ENCODE measurements around the gene SLC18B1. TPM values are rescaled to one million over a fixed set of nuclear protein-coding genes. Genes with fewer than 3 reads are reported as not detected.

Gene SLC18B1
- total and polyA plus RNA-seq, 4 donors: 3.5 to 6.7 (median 5.2) TPM

GRCh38 chr6:132812255-132812732 lies 13.9 kb upstream of the SLC18B1 start:
- no peaks in the 10 kb centered on the region for H3K27me3 ChIP-seq (ENCODE audit: control insufficient read depth in 4 of 4, insufficient read depth in 4 of 4, low read length in 3 of 4)
- peak overlapping the region; percentile 95 to 99 for H3K27ac ChIP-seq (ENCODE audit: low read depth in 1 of 2, low read length in 2 of 2)
- H3K4me3 ChIP-seq (ENCODE audit: low read depth in 1 of 3, low read length in 3 of 3): peak overlapping the region; percentile 51 to 99 (median 88)
- 7% methylated on average over 2 of the region's 2 CpGs for WGBS
- H3K36me3 ChIP-seq (ENCODE audit: control insufficient read depth in 4 of 4, insufficient read depth in 3 of 4, low read depth in 1 of 4, low read length in 3 of 4): peaks cover 4 to 14% (median 12%) of the 10 kb centered on the region in 4 donors
- no peaks in the 10 kb centered on the region for H3K9me3 ChIP-seq (ENCODE audit: control insufficient read depth in 4 of 4, low read length in 3 of 4)
- no peak for DNase-seq (ENCODE audit: low spot score)
- peaks cover 1 to 31% (median 13%) of the 10 kb centered on the region in 4 donors for H3K4me1 ChIP-seq (ENCODE audit: control insufficient read depth in 4 of 4, insufficient read depth in 4 of 4, low read length in 3 of 4)
- H3K9ac ChIP-seq (ENCODE audit: low read depth in 1 of 2, low read length in 2 of 2): peak overlapping the region; percentile 97 to 98
- TF ChIP-seq MAX (IDR thresholded peaks at IDR 0.05) (peak; percentile 0), NR2F2 (IDR thresholded peaks at IDR 0.05) (no peak), FOXA2 (IDR thresholded peaks at IDR 0.05) (peak; percentile 19), GABPA (IDR thresholded peaks at IDR 0.05 in 1 of 2, conservative IDR thresholded peaks at IDR 0.05 in 1 of 2) (no peak)

- Histone ChIP-seq H3K27ac (ENCODE audit: low read depth in 1 of 2, low read length in 2 of 2) (no peak overlapping the region), H3K9me3 (ENCODE audit: control insufficient read depth in 4 of 4, low read length in 3 of 4) (no peaks in the 10 kb centered on the region), H3K9ac (ENCODE audit: low read depth in 1 of 2, low read length in 2 of 2) (no peak overlapping the region), H3K36me3 (ENCODE audit: control insufficient read depth in 4 of 4, insufficient read depth in 3 of 4, low read depth in 1 of 4, low read length in 3 of 4) (peaks cover 2 to 5% (median 4%) of the 10 kb centered on the region in 4 donors), H3K4me1 (ENCODE audit: control insufficient read depth in 4 of 4, insufficient read depth in 4 of 4, low read length in 3 of 4) (peaks cover 1 to 26% (median 12%) of the 10 kb centered on the region in 4 donors), H3K27me3 (ENCODE audit: control insufficient read depth in 4 of 4, insufficient read depth in 4 of 4, low read length in 3 of 4) (no peaks in the 10 kb centered on the region), H3K4me3 (ENCODE audit: low read depth in 1 of 3, low read length in 3 of 3) (no peak overlapping the region)
- 38% methylated on average over 3 of the region's 3 CpGs for WGBS
- TF ChIP-seq HNF4A (conservative IDR thresholded peaks at IDR 0.05) (no peak), ATF3 (IDR thresholded peaks at IDR 0.05) (no peak), YY1 (IDR thresholded peaks at IDR 0.05) (no peak), SP1 (IDR thresholded peaks at IDR 0.05) (no peak), CTCF (IDR thresholded peaks at IDR 0.05; ENCODE audit: low read depth, low read length, missing input control) (no peak), TAF1 (conservative IDR thresholded peaks at IDR 0.05) (no peak), ZBTB33 (IDR thresholded peaks at IDR 0.05) (no peak), MAX (IDR thresholded peaks at IDR 0.05) (no peak), FOXA2 (IDR thresholded peaks at IDR 0.05) (no peak), EGR1 (IDR thresholded peaks at IDR 0.05; ENCODE audit: low read depth in 2 of 2) (no peak), HNF4G (IDR thresholded peaks at IDR 0.05) (no peak), FOXA1 (IDR thresholded peaks at IDR 0.05) (no peak), NR2F2 (IDR thresholded peaks at IDR 0.05) (no peak), JUND (IDR thresholded peaks at IDR 0.05) (no peak), GABPA (IDR thresholded peaks at IDR 0.05 in 1 of 2, conservative IDR thresholded peaks at IDR 0.05 in 1 of 2) (no peak), RXRA (IDR thresholded peaks at IDR 0.05) (no peak)
- DNase-seq (ENCODE audit: low spot score): no peak
Measured at GRCh38 chr6:132811276-132811675, 12.8 kb upstream of the SLC18B1 start.

Data from liver (tissue), 9 donors.